Neuron (in vitro differentiated cells): Measurements from ENCODE around the gene AFAP1.

Source experiments
- H2AFZ ChIP-seq: one replicate; pipeline ENCODE4 v1.6.1; 2013; ENCODE audit warnings: low read depth, mild to moderate bottlenecking, inconsistent platforms, low read length, moderate library complexity
- H3K27me3 ChIP-seq: one replicate; pipeline ENCODE4 v1.6.1; 2013; ENCODE audit warnings: low read length; ENCODE audit not compliant: insufficient read depth
- H3K36me3 ChIP-seq: one replicate; pipeline ENCODE4 v1.6.1; 2013; ENCODE audit warnings: low read length; ENCODE audit not compliant: insufficient read depth
- H3K4me1 ChIP-seq: one replicate; pipeline ENCODE4 v1.6.1; 2013; ENCODE audit warnings: low read length; ENCODE audit not compliant: insufficient read depth
- H3K4me3 ChIP-seq: 2 replicates; pipeline ENCODE4 v1.5.1; 2013; ENCODE audit warnings: mild to moderate bottlenecking, low read length, moderate library complexity
- H3K9me3 ChIP-seq: one replicate; pipeline ENCODE4 v1.6.1; 2013; ENCODE audit warnings: low read length

The AFAP1 gene

DNA sequence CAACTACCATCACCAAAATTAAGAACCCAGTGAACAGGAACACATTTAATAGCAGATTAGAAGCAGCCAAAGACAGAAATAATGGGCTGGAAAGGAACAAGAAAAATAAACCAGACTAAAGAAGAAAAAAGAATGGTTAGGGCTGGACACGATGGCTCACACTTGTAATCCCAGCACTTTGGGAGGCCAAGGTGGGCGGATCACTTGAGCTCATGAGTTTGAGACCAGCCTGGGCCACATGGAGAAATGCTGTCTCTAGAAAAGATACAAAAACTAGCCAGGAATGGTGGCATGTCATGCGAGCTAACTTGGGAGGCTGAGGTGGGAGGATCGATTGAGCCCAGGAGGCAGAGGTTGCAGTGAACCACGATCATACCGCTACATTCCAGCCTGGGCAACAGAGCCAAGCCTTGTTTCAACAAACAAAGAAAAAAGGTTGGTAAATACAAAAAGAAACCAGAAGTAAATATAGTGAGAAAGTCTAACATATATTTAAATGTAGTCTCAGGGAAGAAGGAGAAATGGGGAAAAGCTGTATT lies 102.0 kb downstream of the AFAP1 start:
- Histone ChIP-seq H3K36me3 (peaks cover 2% of the 10 kb centered on the region), H3K27me3 (no peaks in the 10 kb centered on the region), H3K9me3 (no peaks in the 10 kb centered on the region), H3K4me1 (no peaks in the 10 kb centered on the region), H2AFZ (no peak overlapping the region), H3K4me3 (no peak overlapping the region)

DNA sequence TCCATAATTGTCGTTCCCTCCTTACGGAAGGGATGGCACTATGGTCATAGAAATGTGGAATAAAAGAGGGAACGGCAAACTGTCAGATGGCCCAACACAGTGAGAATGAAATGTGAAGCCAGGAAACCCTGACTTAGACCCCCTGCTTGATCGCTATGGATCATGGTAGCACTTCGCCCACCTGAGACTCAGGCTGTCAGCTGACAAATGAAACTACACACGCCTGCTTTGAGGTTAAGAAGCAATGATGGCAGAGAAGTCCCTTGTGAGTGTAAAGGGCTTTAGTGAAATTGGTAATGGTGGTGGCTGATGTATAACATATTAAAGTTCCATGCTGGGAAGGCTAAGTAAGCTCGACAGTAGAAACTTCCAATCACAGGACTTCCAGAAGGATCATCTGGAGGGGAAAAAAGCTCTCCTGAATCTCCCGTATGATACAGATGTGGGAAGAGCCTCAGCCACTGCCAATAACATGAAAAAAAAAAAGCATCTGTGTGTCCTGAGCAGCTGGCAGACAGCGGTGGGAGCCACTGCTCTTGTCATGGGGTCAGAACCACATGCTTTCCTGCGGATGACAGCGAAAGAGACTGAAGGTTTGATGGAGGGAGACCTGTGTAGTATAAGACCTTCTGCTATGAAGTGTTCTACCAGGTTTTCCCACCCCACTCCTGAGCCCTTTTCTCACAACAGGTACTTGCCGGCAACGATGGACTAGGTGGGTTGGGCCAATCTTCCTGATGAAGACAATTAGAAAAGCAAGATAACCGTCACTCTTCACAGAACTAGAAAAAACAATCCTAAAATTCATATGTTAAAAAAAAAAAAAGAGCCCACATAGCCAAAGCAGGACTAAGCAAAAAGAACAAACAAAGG lies 107.6 kb downstream of the AFAP1 start:
- no peaks in the 10 kb centered on the region for H3K27me3 ChIP-seq
- no peaks in the 10 kb centered on the region for H3K36me3 ChIP-seq

DNA sequence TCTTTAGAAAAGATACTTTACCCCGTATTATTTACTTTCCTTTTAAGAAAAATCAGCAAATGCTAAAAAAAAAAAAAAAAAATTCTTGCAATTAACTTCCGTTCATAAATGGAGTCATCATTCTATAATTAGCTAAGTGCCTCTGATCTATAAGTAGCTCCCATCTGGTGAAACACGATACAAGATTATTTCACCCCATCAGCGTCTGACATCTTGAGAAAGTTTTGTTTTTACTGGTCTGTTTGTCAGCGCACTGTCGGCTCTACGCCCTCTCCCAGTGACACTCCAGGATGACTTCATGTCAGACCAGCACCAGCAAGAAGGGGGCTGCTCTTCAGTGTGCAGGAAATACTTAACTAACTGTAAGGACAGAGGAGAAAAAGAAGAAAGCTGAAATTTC lies 108.3 kb downstream of the AFAP1 start:
- H3K4me1 ChIP-seq: no peaks in the 10 kb centered on the region
- no peak overlapping the region for H3K4me3 ChIP-seq

More for the DNA sequence above, 107.6 kb downstream of the AFAP1 start:
- Histone ChIP-seq H3K4me1 (no peaks in the 10 kb centered on the region), H3K4me3 (no peak overlapping the region), H3K9me3 (no peaks in the 10 kb centered on the region), H2AFZ (no peak overlapping the region)

GRCh38 chr4:7830747-7831146 lies 108.9 kb downstream of the AFAP1 start:
- Histone ChIP-seq H2AFZ (no peak overlapping the region), H3K36me3 (no peaks in the 10 kb centered on the region), H3K4me1 (no peaks in the 10 kb centered on the region)

More for the DNA sequence above, 108.3 kb downstream of the AFAP1 start:
- Histone ChIP-seq H3K36me3 (no peaks in the 10 kb centered on the region), H3K27me3 (no peaks in the 10 kb centered on the region), H3K9me3 (no peaks in the 10 kb centered on the region), H2AFZ (no peak overlapping the region)

GRCh38 chr4:7829652-7830580 lies 109.7 kb downstream of the AFAP1 start:
- no peak overlapping the region for H3K4me3 ChIP-seq
- H3K4me1 ChIP-seq: no peaks in the 10 kb centered on the region
- no peaks in the 10 kb centered on the region for H3K27me3 ChIP-seq
- H3K9me3 ChIP-seq: no peaks in the 10 kb centered on the region
- no peak overlapping the region for H2AFZ ChIP-seq
- no peaks in the 10 kb centered on the region for H3K36me3 ChIP-seq

More at GRCh38 chr4:7830747-7831146, 108.9 kb downstream of the AFAP1 start:
- H3K9me3 ChIP-seq: no peaks in the 10 kb centered on the region
- no peak overlapping the region for H3K4me3 ChIP-seq
- H3K27me3 ChIP-seq: no peaks in the 10 kb centered on the region

- Histone ChIP-seq H3K36me3 (no peaks in the 10 kb centered on the region), H3K4me3 (no peak overlapping the region), H3K27me3 (no peaks in the 10 kb centered on the region), H3K4me1 (no peaks in the 10 kb centered on the region), H2AFZ (no peak overlapping the region), H3K9me3 (no peaks in the 10 kb centered on the region)
These were observed 110.8 kb downstream of the AFAP1 start for GRCh38 chr4:7828793-7829301.

- Histone ChIP-seq H3K27me3 (no peaks in the 10 kb centered on the region), H2AFZ (no peak overlapping the region), H3K4me3 (no peak overlapping the region), H3K9me3 (no peaks in the 10 kb centered on the region), H3K4me1 (no peaks in the 10 kb centered on the region), H3K36me3 (no peaks in the 10 kb centered on the region)
These were observed 111.5 kb downstream of the AFAP1 start for GRCh38 chr4:7828011-7828720.

GRCh38 chr4:7827566-7827965 lies 112.1 kb downstream of the AFAP1 start:
- Histone ChIP-seq H2AFZ (no peak overlapping the region), H3K36me3 (no peaks in the 10 kb centered on the region), H3K4me1 (no peaks in the 10 kb centered on the region)

DNA sequence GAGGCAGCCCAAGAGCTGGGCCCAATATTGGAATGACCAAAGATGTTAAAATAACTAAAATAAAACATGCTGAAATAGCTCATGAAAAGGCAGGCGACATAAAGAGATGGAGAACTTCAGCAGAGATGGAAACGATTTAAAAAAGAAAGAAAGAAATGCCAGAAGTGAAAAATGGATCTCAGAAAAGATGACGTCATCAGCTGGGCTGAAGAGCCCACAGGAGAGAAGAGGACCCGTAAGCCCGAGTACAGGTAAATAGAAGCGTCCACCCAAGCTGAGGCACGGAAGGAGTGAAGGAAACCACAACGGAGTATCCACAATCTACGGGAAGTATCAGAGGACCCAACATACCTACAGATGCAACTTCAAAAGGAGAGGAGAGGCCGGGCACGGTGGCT lies 112.8 kb downstream of the AFAP1 start:
- Histone ChIP-seq H3K4me1 (no peaks in the 10 kb centered on the region), H3K36me3 (no peaks in the 10 kb centered on the region), H2AFZ (no peak overlapping the region), H3K27me3 (no peaks in the 10 kb centered on the region), H3K4me3 (no peak overlapping the region), H3K9me3 (no peaks in the 10 kb centered on the region)

More at GRCh38 chr4:7827566-7827965, 112.1 kb downstream of the AFAP1 start:
- Histone ChIP-seq H3K4me3 (no peak overlapping the region), H3K9me3 (no peaks in the 10 kb centered on the region), H3K27me3 (no peaks in the 10 kb centered on the region)

- Histone ChIP-seq H3K9me3 (no peaks in the 10 kb centered on the region), H3K4me3 (no peak overlapping the region), H3K36me3 (no peaks in the 10 kb centered on the region), H3K4me1 (no peaks in the 10 kb centered on the region), H3K27me3 (no peaks in the 10 kb centered on the region), H2AFZ (no peak overlapping the region)
These were observed 113.3 kb downstream of the AFAP1 start for GRCh38 chr4:7826176-7826908.

- no peaks in the 10 kb centered on the region for H3K4me1 ChIP-seq
- no peaks in the 10 kb centered on the region for H3K36me3 ChIP-seq
- H2AFZ ChIP-seq: no peak overlapping the region
- H3K27me3 ChIP-seq: no peaks in the 10 kb centered on the region
- H3K9me3 ChIP-seq: no peaks in the 10 kb centered on the region
- no peak overlapping the region for H3K4me3 ChIP-seq
These were observed 115.4 kb downstream of the AFAP1 start for GRCh38 chr4:7824218-7824617.

DNA sequence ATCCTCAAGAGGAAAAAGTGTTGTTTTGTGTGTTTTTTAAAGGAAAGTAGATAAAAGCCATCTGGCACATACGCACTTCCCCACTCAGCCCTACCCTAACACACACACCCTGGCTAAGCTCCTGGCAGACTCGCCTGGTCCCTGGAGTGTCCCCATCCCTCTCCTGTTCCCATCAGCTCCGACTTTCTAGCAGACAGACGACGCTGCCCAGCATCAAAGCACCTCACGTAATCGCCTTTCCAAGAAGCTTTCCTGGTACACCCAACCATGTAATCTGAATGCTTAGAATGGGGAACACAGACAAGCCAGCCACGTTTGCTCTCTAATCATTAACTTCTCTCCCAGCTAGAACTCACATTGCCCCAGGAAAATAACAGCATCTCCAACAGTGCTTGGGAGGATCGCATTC lies 116.2 kb downstream of the AFAP1 start:
- peaks cover 3% of the 10 kb centered on the region for H3K4me1 ChIP-seq
- no peak overlapping the region for H2AFZ ChIP-seq
- no peaks in the 10 kb centered on the region for H3K27me3 ChIP-seq
- no peaks in the 10 kb centered on the region for H3K9me3 ChIP-seq
- no peak overlapping the region for H3K4me3 ChIP-seq
- no peaks in the 10 kb centered on the region for H3K36me3 ChIP-seq
